Lung (tissue), 12 donors: Measurements from ENCODE around the gene PRSS23. TPM values are rescaled to one million over a fixed set of nuclear protein-coding genes. Genes with fewer than 3 reads are reported as not detected.

Experiments used
- ATAC-seq: fragments of 200-7000 bp; cut with Tn5 transposase; one replicate; pipeline ENCODE4 v1.9.1; 2020; ENCODE audit warnings: moderate number of reproducible peaks; ENCODE audit not compliant: insufficient read depth, low FRiP score
- DNase-seq, 3 donors: peaks; one replicate each; pipeline ENCODE4 v3.0.0-alpha.2; 2013 to 2017
- H3K27ac ChIP-seq, 2 donors: one replicate each; pipeline ENCODE4 v1.5.1; 2013; ENCODE audit warnings: mild to moderate bottlenecking in 2 of 2, moderate library complexity in 2 of 2, control low read depth in 1 of 2, inconsistent platforms in 1 of 2, low read depth in 1 of 2, low read length in 1 of 2
- H3K27me3 ChIP-seq, 3 donors: one replicate each; pipeline ENCODE4 v1.5.1; 2013; ENCODE audit warnings: low read length in 2 of 3; ENCODE audit not compliant: control insufficient read depth in 3 of 3, insufficient read depth in 3 of 3
- H3K36me3 ChIP-seq, 4 donors: one replicate each; pipeline ENCODE4 v1.5.1; 2013; ENCODE audit warnings: low read length in 4 of 4, mild to moderate bottlenecking in 1 of 4, moderate library complexity in 1 of 4; ENCODE audit not compliant: control insufficient read depth in 4 of 4, insufficient read depth in 4 of 4
- H3K4me1 ChIP-seq, 5 donors: one replicate each; pipeline ENCODE4 v1.5.1; 2013; ENCODE audit warnings: low read length in 5 of 5, mild to moderate bottlenecking in 2 of 5, moderate library complexity in 1 of 5; ENCODE audit not compliant: control insufficient read depth in 5 of 5, insufficient read depth in 5 of 5
- H3K4me3 ChIP-seq: one replicate; pipeline ENCODE4 v1.5.1; 2013; ENCODE audit warnings: mild to moderate bottlenecking, control low read depth, moderate library complexity
- H3K9ac ChIP-seq, 2 donors: one replicate each; pipeline ENCODE4 v1.5.1; 2013; ENCODE audit warnings: low read length in 2 of 2, control low read depth in 1 of 2; ENCODE audit not compliant: insufficient read depth in 1 of 2
- H3K9me3 ChIP-seq, 4 donors: one replicate each; pipeline ENCODE4 v1.5.1; 2013; ENCODE audit warnings: low read length in 3 of 4, mild to moderate bottlenecking in 1 of 4, moderate library complexity in 1 of 4; ENCODE audit not compliant: control insufficient read depth in 4 of 4, insufficient read depth in 3 of 4
- CTCF ChIP-seq: IDR thresholded peaks from 2 replicates; pipeline ENCODE4 v1.5.1; 2012; ENCODE audit warnings: mild to moderate bottlenecking; ENCODE audit errors: control extremely low read depth, extremely low read depth
- WGBS, 2 donors: extraction: QIAGEN DNeasy Blood & Tissue Kit; methylation state at CpG; one replicate each; pipeline ENCODE4 v1.1.7; 2013; 5-methylcytosine and 5-hydroxymethylcytosine counted together
- polyA plus RNA-seq, 2 donors: library from polyadenylated mRNA; stranded (reverse); fragments of 200-250 nt; gene quantifications; one replicate each; pipeline ENCODE4 v1.2.1, GENCODE V29; 2013
- total RNA-seq, 2 donors: library from RNA; depleted of rRNA in 1 of 2; stranded (reverse); fragments of >200 nt in 1 of 2; gene quantifications; one replicate each; pipeline ENCODE4 v1.2.1, GENCODE V29; 2014 to 2021
- donor health status: control.
- donor health status: control.
- donor health status: Bipolar disorder and iron deficiency.
- donor health status: healthy.
- donor health status: DM: yes; HTN: yes; CAD: no.

Gene PRSS23
- total and polyA plus RNA-seq, 4 donors = 9.9 to 86.7 (median 35.0) TPM

- no peak overlapping the region for H3K4me3 ChIP-seq
- TF ChIP-seq CTCF = no peak
- no peak for DNase-seq
- H3K27ac ChIP-seq = no peak overlapping the region
- no peaks in the 10 kb centered on the region for H3K9me3 ChIP-seq
- H3K4me1 ChIP-seq = peaks cover 0 to 20% (median 0%) of the 10 kb centered on the region in 5 donors
- peaks cover 0 to 10% (median 0%) of the 10 kb centered on the region in 3 donors for H3K27me3 ChIP-seq
- H3K9ac ChIP-seq = no peak overlapping the region
- ATAC-seq = no peak
- WGBS, 2 donors = 28 to 43% methylated on average over 2 of the region's 2 CpGs
- no peaks in the 10 kb centered on the region for H3K36me3 ChIP-seq
These were observed 5.5 kb downstream of the PRSS23 start for GRCh38 chr11:86805873-86806310.

- no peak for TF ChIP-seq CTCF
- H3K9me3 ChIP-seq = no peaks in the 10 kb centered on the region
- no peak overlapping the region for H3K4me3 ChIP-seq
- H3K36me3 ChIP-seq = no peaks in the 10 kb centered on the region
- 84 to 90% methylated on average over 3 of the region's 3 CpGs for WGBS, 2 donors
- H3K27me3 ChIP-seq = peaks cover 0 to 6% (median 0%) of the 10 kb centered on the region in 3 donors
- DNase-seq = no peak
- peaks cover 0 to 10% (median 0%) of the 10 kb centered on the region in 5 donors for H3K4me1 ChIP-seq
- H3K9ac ChIP-seq = no peak overlapping the region
- H3K27ac ChIP-seq = no peak overlapping the region
- no peak for ATAC-seq
These were observed 6.6 kb downstream of the PRSS23 start for GRCh38 chr11:86806903-86807302.

GRCh38 chr11:86807360-86807759, 7.0 kb downstream of the PRSS23 start:
- WGBS, 2 donors = 67 to 80% methylated on average over 5 of the region's 5 CpGs
- H3K36me3 ChIP-seq = no peaks in the 10 kb centered on the region

More at GRCh38 chr11:86807360-86807759, 7.0 kb downstream of the PRSS23 start:
- peaks cover 0 to 5% (median 0%) of the 10 kb centered on the region in 5 donors for H3K4me1 ChIP-seq
- no peak for ATAC-seq
- no peak overlapping the region for H3K4me3 ChIP-seq
- DNase-seq = no peak
- TF ChIP-seq CTCF = no peak
- no peaks in the 10 kb centered on the region for H3K9me3 ChIP-seq
- peaks cover 0 to 2% (median 0%) of the 10 kb centered on the region in 3 donors for H3K27me3 ChIP-seq
- no peak overlapping the region for H3K9ac ChIP-seq
- no peak overlapping the region for H3K27ac ChIP-seq
